Fibroblast of mammary gland (primary cell): ENCODE results near the gene ZNF354C.
"Not testable (repeated sequence)": the region's sequence is repeated elsewhere in the genome, so short reads cannot be mapped to it uniquely, and the experiment has no call there.

Source experiments
- DNase-seq: peaks from one replicate; pipeline ENCODE4 v3.0.0-alpha.2; 2010; ENCODE audit warnings: low read depth
- H3K4me3 ChIP-seq: 2 replicates; pipeline ENCODE4 v1.5.1; 2011; ENCODE audit warnings: low read depth, mild to moderate bottlenecking, low read length, moderate library complexity; ENCODE audit not compliant: control insufficient read depth
- TF ChIP-seq, protein P1 (sequence below): conservative IDR thresholded peaks from 2 replicates; pipeline ENCODE4 v1.5.1; 2011; ENCODE audit warnings: low read depth, low read length, inconsistent platforms; ENCODE audit not compliant: control insufficient read depth, insufficient read depth

ZNF354C gene

DNA sequence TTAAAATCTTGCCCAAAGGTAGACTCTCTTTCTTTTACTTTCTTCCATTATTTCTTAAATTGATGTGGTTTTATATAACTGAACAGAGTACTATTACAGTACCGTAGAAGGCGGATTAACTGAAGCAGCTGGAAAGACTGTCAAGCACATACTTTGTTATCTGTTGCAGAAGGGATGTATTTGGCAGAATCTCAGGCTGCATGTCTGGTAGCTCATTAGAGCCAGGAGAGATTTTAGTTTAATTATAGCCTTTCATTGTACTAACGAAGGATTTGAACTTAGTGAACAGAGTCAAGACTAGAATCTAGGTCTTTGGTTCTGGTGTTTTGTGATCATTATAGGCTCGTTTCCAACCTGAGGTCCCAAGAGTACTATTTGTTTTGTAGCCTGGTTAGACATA is 20.6 kb downstream of the ZNF354C start:
- no peak for DNase-seq
- TF ChIP-seq, protein P1, sequence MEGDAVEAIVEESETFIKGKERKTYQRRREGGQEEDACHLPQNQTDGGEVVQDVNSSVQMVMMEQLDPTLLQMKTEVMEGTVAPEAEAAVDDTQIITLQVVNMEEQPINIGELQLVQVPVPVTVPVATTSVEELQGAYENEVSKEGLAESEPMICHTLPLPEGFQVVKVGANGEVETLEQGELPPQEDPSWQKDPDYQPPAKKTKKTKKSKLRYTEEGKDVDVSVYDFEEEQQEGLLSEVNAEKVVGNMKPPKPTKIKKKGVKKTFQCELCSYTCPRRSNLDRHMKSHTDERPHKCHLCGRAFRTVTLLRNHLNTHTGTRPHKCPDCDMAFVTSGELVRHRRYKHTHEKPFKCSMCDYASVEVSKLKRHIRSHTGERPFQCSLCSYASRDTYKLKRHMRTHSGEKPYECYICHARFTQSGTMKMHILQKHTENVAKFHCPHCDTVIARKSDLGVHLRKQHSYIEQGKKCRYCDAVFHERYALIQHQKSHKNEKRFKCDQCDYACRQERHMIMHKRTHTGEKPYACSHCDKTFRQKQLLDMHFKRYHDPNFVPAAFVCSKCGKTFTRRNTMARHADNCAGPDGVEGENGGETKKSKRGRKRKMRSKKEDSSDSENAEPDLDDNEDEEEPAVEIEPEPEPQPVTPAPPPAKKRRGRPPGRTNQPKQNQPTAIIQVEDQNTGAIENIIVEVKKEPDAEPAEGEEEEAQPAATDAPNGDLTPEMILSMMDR: no peak
- H3K4me3 ChIP-seq: no peak overlapping the region

DNA sequence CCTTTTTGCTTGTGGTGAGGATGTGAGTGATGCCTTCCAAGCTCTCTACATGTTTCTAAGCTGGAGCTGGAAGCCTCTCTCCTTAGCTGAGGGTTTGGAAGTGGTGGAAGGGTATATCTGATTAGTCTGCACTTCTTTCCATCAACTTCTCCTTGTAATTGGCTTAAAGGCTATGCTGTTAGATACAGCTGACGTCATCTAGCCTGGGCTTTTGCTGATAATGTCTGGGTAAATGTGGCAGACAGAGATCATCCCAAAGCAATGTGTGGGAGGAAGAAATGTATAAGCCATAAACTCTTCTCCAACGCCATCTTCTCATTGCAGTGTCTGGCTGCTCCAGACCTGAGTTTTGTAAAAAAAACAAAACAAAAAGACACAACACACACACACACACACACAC is 29.3 kb downstream of the ZNF354C start:
- TF ChIP-seq, protein P1: no peak
- DNase-seq: no peak
- no peak overlapping the region for H3K4me3 ChIP-seq

DNA sequence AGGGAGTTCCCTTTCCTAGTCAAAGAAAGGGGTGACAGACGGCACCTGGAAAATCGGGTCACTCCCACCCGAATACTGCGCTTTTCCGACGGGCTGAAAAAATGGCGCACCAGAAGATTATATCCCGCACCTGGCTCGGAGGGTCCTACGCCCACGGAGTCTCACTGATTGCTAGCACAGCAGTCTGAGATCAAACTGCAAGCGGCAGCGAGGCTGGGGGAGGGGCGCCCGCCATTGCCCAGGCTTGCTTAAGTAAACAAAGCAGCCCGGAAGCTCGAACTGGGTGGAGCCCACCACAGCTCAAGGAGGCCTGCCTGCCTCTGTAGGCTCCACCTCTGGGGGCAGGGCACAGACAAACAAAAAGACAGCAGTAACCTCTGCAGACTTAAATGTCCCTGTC is 41.1 kb downstream of the ZNF354C start:
- H3K4me3 ChIP-seq, DNase-seq: not testable (repeated sequence)

DNA sequence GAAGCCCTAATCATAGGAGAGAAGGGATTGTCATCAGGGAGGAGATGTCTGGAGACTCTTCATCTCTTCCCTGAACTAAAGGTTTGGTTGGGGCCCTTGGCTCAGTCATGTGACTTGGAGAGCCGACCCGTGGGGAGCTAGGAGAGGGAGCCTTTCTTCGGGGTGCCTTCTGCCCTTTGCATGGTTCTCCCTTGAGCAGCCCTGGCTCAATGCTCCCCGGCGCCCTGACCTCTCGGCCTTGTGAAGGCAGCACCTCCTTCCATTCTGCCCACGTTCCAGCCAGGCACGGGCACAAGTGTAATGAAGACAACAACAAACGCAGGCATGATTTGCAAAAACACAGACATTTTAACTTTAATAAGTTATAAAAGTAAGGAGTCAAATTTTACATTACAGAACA is 50.4 kb downstream of the ZNF354C start:
- DNase-seq: no peak
- TF ChIP-seq, protein P1: no peak
- H3K4me3 ChIP-seq: no peak overlapping the region

DNA sequence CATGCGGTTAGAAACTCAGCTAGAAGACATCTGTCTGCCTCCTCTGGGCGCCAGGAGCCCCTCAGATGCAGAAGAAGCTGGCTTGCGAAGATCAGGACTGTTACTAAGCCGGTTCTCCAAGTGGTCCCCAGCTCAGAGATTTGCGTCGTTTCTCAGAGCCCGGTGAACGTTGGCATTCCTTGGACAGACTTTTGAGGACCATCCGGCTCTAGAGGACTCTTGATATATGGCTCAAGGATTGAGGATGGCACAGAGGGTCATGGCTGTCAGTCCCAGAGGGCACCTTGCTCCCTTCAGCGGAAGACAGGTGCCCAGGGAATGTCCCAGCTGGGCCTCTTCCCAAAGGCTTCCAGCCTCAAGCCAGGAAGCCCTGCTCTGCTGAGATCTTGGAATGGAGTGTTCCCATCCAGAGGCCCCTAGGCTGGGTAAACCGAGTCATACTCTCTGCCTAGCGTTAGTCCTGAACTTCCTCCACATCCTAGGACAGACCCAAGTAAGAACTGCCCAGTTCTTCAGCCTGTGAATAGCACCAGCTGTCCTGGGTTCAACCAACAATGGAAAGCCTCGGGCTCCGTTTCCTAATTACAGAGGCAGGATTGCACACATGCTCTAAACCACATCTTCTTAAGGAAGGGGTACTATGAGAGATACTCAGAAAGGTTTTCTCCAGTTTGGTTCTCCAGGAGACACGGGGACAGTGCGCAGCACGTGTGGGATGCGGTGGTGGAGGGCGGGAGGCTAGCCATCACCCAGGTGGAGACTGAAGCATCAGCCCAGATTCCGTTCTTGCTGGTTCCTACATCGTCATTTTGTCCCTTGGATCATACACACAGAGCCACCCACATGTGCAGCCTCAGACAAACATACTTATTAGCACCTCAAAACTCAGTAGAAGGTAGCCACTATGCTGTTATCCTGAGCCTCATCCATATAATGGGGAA is 51.4 kb downstream of the ZNF354C start:
- no peak for DNase-seq
- TF ChIP-seq, protein P1: no peak
- no peak overlapping the region for H3K4me3 ChIP-seq

DNA sequence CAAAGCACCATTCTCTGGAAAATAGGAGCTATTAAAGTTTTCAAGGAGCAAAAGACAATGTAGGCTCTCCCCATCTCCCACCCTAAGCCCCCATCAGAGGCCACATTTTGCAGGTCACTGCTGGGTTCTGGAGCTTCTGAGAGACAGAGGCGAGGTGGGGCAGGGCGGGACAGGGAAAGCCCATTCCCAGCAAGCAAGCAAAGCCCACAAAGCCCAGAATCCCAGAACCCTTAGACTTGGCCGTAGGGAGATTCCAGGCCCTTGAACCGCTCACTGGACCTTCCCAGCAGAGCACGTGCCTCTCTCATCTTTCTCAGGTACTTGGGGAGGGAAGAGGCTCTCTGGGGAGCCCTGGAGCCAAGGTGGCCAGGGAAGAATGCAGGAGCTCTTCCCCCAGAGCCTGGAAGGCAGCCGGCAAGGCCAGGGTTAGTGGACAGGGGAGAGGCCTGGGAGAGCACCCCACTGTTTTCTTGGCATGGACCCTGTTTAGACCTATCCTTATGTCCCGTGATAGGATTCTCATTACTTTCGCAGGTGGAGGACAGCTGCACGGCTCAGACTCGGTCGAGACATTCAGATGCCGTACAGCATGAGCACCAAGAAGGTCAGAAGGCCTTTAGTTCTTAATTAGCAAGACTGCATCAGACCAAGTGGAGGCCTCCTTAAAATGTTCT is 52.4 kb downstream of the ZNF354C start:
- H3K4me3 ChIP-seq: no peak overlapping the region
- DNase-seq: no peak
- TF ChIP-seq, protein P1: no peak

DNA sequence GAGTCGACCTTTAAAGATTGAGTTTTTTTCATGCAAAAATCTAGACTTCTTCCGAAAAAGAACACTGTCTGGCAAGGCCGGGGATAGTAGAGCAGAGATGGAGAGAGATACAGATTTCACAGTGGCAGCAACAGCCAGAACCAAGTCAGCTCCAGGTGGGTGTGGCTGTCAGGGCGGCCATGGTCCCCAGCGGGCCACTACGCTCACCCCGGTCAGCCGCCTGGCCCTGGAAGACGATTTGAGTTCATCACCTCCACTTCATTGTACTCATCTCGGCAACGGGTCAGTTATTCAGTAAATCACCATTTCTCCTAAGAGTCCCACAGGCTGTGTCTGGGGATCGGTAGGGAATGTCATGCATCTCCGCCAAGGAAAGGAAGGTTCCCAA is 53.0 kb downstream of the ZNF354C start:
- H3K4me3 ChIP-seq: no peak overlapping the region
- TF ChIP-seq, protein P1: no peak
- no peak for DNase-seq
